Gastroesophageal sphincter (tissue), 3 donors: Measurements from ENCODE around the gene TTC9B.

Experiments
- EP300 ChIP-seq: sonication (generic); formaldehyde crosslinking; IDR thresholded peaks from one replicate; pipeline ENCODE4 v1.6.1; 2017; ENCODE audit warnings: antibody characterized with exemption, mild to moderate bottlenecking
- POLR2A ChIP-seq, 2 donors: fragments of 450-650 bp; IDR thresholded peaks; one replicate each; pipeline ENCODE4 v1.6.1; 2017; ENCODE audit warnings: antibody characterized with exemption in 2 of 2, mild to moderate bottlenecking in 2 of 2, moderate library complexity in 1 of 2
- POLR2AphosphoS5 ChIP-seq: sonication (generic); formaldehyde crosslinking; IDR thresholded peaks from one replicate; pipeline ENCODE4 v1.6.1; 2017; ENCODE audit warnings: antibody characterized with exemption
- TF ChIP-seq, protein P1 (sequence below), 4 experiments: fragments of 200-600 bp in 2 of 4; fragments of 450-650 bp in 2 of 4; sonication (generic) in 1 of 4; IDR thresholded peaks; one replicate each; pipeline ENCODE4 v1.5.1; 2017 to 2019; ENCODE audit warnings: antibody characterized with exemption in 4 of 4, mild to moderate bottlenecking in 2 of 4, moderate library complexity in 2 of 4

- TF ChIP-seq, protein P1, sequence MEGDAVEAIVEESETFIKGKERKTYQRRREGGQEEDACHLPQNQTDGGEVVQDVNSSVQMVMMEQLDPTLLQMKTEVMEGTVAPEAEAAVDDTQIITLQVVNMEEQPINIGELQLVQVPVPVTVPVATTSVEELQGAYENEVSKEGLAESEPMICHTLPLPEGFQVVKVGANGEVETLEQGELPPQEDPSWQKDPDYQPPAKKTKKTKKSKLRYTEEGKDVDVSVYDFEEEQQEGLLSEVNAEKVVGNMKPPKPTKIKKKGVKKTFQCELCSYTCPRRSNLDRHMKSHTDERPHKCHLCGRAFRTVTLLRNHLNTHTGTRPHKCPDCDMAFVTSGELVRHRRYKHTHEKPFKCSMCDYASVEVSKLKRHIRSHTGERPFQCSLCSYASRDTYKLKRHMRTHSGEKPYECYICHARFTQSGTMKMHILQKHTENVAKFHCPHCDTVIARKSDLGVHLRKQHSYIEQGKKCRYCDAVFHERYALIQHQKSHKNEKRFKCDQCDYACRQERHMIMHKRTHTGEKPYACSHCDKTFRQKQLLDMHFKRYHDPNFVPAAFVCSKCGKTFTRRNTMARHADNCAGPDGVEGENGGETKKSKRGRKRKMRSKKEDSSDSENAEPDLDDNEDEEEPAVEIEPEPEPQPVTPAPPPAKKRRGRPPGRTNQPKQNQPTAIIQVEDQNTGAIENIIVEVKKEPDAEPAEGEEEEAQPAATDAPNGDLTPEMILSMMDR (IDR thresholded peaks at IDR 0.05) = no peak
- TF ChIP-seq POLR2AphosphoS5 (no peak), POLR2A (IDR thresholded peaks at IDR 0.05) (no peak), EP300 (no peak)
These were observed 12.9 kb upstream of the TTC9B start for GRCh38 chr19:40231057-40231456.
